GM19468 (cell line): Measurements from ENCODE around the gene GRID2.
"Not testable (repeated sequence)": the region's sequence is repeated elsewhere in the genome, so short reads cannot be mapped to it uniquely, and the experiment has no call there.

Source experiments
- ATAC-seq: cut with Tn5 transposase; IDR thresholded peaks from one replicate; pipeline ENCODE4 v1.9.1; 2021; ENCODE audit warnings: mild to moderate bottlenecking, moderate library complexity, moderate number of reproducible peaks; ENCODE audit not compliant: unreplicated experiment; ENCODE audit errors: extremely low read depth

Gene GRID2

DNA sequence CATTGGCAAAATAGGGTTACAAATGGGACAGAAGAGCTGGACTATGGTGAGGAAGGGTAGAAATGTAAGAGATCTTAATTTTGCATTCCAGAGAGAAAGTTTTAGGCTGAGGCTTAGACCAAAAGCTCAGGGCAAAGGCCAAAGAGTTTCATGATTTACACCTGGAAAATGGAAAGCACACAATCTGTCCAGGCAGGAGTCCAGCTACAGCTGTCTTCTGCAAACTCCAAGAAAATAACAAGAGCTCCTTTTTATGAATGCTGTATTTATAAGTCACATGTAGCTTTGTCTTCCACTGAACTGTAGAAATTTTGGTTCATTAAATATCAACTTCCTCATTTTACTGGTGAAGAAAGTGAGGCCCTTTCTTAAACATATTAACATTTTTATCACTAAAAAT is 1236.8 kb downstream of the GRID2 start:
- no peak for ATAC-seq

DNA sequence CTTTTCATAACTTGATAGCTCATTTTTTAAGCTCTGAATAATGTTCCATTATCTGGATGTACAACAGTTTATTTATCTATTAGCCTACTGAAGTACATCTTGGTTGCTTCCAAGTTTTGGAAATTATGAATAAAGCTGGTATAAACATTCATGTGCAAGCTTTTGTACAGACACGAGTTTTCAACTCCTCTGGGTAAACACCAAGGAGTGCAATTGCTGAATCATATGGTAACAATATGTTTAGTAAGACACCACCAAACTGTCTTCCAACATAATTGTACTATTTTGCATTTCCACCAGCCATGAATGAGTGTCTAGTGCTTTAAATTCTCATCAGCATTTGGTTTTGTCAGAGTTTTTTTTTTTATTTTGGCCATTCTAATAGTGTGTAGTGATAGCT is 1258.1 kb downstream of the GRID2 start:
- no peak for ATAC-seq

DNA sequence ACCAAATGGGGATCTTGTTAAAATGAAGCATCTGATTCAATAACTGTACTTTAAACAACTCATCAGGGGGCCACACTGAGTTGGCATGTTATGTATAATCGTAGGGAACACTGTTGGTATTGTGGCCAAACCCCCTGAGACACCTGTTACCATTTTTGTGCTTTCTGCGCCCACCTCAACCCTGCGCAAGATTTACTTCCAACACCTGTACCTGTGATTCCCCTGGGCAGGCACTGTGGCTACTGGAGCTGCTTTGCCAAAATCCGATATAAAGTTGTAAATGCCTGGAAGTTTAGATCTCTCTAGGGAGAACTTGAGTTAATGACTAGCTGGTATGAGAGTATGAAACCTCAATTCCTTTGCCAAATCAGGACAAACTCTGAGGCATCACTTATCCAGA is 1265.0 kb downstream of the GRID2 start:
- ATAC-seq = no peak

DNA sequence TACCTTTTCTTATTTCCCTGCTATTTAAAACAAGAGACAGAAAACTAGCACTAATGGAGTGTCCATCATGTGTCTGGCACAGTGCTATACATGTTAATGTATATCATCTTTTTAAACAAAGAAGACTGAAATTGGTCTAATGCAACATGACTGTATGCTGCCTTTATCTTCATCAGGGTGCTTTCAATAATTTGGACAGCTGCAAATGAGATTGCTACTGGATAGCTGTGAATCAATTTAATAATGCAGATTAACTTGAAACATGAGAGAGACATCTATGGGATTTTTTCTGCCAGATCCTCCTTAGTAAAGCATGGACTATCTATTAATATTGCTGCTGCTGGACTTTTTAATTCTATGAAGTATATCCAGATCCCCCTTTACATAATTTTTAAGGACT is 1269.5 kb downstream of the GRID2 start:
- no peak for ATAC-seq

DNA sequence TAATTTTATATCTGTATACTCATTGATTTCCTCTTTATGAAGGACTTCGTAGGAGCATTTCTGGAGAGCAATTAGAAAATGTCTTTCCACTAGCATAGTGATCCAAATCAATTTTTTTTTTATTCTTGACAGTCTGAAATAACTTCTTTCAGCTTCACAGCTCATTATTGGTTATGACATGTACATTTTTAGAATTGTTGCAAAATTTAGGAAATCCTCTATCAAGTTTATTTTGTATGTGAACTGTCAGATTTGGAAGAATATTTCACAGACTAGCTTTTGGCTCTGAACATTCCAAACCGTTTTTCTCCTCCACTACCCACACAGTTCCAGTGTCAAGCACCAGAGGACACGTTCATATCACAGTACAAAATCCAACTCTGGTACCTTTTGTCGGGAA is 1275.2 kb downstream of the GRID2 start:
- ATAC-seq = no peak

DNA sequence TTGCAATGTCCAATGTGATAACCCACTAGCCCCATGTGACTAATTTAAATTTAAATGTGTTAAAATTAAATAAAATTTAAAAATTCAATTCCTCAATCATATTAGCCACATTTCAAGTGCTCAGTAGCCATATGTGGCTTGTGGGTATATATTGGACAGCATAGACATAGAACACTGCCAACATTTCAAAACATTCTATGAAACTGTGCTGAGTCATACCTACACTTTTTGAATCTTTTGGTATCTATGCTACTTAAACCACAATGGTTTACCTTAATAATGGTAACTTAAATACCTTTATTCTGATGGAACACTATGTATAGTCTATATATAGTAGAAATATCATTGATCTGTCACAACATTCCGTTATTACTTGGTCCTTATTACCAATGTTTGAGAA is 1301.4 kb downstream of the GRID2 start:
- no peak for ATAC-seq

DNA sequence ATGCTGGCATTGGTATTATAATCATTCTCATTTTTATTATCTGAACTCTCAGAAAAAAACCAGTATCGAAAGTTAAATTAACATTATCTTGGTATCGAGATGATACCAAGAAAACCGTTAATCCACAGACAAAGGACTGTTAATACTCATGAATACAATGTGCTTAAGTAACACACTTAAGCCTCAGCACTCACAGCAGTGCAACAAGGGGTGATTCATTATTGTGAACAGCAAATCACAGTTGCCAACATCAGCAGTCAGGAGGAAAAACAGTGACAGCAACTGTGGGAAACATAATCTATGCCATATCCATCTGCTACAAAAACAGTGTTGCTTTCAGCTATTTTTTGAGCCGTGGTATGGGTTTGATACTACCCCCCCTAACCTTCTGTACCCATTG is 1313.8 kb downstream of the GRID2 start:
- no peak for ATAC-seq

DNA sequence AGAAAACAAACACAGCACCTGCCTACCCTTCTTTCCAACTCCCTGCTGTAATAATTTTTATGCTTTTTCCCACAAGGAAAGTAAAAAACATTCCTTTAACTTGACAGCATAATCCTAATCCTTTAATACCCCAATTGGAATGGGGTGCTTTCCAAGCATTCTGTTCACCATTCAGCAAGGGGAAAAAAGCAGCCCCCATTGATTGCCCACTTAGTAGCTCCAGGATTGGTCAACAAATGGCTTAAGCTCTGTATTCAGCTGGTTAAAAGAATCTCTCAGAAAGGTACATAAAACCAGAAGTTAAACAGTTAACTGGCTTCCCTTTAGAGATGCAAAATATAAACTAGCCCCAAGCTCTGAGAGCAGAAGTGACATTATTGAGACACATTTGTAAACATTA is 1330.0 kb downstream of the GRID2 start:
- ATAC-seq = no peak

DNA sequence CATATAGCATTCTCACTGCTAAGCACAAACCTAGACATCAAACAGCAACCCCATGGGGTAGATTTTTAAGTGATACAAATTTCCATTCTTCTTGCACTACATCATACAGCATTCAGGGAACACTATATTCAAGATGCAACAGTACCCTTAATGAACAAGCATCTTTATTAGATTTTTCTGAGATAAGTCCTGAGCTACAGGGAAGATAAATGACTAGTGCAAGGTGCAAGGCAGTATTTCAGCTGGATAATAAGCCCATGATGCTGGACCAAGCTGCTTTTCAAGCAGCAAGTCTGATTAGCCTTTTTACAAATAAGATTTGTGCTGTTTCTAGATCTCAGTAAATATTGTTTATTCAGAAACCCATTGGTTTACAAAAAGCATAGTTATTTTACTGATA is 1332.2 kb downstream of the GRID2 start:
- no peak for ATAC-seq

DNA sequence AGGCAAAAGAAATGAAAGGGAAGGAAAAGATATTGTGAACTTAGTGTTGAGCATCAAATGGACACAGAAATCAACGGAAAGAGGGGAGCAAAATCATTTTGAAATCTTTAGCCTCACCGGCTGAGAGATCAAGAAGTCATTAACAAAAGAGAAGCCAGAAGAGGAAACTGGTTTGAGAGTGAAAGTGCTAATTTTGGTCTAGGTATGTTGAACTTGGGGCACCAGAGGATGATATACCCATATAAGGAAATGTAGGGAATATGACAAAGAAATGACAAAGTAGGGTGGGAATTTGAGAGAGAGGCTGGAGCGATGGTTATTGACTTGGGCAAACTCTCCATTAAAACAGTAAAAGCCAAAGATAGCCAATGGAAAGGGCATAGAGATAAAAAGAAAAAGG is 1341.4 kb downstream of the GRID2 start:
- ATAC-seq = no peak

DNA sequence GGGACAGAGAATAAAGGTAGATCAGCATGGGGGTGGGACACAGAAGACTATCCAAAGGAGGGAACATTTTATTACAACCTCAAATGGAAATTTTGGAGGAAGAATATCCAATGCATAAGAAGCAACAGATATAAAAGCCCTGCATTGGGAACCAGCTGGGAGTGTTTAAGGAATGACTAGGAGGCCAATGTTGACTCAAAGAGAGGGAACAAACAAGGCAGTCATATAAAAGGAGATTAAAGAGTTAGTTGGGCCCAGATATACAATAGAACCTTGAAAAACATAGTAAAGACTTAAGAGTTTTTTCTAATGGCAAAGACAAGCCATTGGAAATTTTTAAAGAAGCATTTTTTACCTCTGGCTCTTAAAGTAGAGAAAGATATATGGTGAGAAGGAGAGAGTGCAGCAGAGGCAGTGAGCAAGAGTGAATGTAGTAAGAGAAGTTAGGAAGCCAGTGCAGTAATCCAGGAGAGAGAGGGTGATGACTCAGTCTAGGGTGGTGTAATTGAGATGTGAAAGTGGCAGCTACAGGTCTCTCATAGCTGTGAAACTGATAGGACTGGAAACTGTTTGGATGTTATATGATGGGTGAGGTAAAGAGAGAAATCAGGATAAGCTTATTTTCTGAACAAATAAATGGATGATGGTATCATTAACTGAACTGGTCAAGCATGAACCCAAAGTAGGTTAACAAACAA is 1342.6 kb downstream of the GRID2 start:
- ATAC-seq = no peak

DNA sequence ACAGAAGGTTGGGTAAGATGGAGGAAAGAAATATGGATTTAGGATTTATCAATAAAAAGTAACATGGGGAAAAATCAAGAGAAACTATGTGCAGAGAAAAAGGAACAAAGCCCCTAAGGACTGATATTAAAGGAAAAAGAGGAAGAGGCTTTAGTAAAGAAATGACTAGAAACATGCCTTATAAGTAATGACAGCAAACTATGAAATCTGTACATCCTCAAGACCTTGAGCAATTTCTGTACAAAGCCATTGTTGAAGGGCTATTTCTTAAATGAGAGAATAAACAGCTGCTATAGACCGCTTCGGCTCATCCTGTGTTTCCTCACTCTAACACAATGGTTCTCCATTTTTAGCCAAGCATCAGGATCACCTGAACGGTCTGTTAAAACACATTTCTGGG is 1344.5 kb downstream of the GRID2 start:
- ATAC-seq = no peak

DNA sequence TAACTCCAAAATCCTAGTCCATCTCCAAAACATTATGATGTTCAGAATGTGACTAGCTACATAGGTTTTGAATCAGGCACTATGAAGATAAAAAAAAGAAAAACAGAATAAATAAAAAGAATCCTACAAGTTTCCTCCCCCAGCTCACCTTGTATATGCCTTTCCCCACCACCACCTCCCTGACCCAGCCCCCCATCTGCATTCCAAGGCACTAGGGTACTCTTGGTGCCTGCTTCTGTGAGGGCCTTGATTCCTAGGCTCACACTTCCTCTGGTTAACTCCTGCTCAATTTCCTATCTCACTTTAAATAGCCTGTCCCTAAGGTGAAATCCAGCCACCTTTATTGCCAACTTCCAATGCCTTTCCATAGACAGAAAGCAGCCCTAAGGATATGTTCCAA is 1346.1 kb downstream of the GRID2 start:
- ATAC-seq = no peak

DNA sequence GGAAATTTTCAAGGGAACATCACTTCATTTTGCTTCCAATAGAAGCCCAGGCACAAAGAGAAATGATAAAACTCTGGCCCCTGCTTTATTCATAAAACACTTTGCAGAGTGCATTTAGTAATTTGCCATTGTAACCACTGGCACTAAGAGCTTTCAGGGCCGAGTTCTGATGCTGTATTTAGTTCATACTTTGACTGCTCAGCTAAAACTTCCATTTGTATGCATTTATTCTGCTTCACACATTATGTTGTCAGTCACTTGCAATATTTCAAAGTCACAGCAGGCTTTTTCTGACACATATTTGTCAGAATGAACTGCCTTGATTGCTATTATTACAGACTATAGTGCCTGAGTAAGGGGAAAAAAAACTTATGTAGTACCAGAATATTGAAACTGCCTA is 1350.4 kb downstream of the GRID2 start:
- no peak for ATAC-seq

DNA sequence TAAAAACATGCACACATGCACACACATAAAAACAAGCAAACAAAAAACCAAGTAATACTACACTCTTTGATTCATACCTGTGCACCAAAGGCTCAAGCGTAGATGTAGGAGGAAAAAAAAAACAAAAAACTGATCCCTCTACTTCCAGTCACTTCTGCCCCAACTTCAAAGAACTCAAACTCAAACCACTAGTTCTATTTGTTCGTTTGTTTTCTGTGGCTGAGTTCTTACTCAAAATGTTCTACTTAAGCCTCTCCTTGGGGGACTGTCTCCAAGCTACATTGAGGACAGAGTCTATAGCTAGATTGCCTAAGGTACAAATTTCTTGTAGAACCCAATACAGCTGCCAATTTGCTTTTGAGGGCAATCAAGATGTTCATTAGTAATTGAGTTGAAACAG is 1353.8 kb downstream of the GRID2 start:
- no peak for ATAC-seq

DNA sequence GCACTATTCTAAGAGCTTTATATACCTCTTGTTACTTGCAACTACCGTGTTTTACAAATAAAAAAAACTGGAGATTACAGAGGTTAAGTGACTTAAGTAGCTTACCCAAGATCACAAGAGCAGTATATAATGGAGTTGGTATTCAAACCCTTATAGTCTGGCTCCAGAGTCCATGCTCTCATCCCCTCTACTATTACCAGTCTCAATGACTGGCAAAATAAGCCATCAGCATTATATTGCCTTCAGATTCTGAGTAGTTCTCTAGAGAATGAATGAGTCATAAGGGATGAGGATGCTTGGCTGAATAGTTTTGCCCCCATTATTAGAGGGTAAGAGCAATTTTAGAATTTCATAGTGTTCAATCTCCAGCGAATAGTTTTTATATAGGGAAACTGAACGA is 1354.7 kb downstream of the GRID2 start:
- ATAC-seq = no peak

DNA sequence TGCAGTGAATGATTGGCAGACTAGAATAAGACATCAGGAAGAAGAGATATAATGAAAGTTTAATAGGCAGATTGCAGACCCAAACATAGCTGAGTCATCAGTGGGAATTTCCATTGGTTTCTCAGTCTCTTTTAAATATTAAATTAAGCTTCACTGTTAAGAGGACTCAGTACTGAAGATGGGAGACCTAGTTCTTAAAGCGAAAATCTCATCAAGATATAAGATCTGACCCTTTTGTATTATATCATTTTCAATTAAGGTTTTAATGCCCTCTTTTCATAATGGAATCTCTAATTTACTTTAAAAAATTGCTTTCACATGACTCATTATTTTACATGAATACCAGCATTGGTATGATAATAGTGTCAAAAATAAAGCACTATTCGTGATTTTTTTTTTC is 1355.9 kb downstream of the GRID2 start:
- no peak for ATAC-seq

DNA sequence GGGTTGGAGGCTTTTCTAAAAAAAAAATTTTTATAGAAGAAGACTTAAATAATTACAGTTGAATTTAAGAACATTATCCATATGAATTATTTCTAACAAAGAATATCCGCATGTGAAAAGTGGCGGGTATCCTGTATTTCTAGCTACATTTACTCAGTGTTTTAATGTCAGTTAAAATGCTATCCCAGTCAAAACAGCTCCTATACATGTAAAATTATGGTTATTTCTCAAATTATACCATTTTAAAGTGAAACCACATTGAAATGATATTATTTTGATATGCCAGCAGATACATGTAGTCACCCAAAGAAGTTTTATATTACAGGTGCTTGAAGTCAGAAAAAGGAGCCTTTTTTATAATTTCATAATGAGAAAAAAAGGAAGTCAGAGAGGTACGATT is 1356.3 kb downstream of the GRID2 start:
- no peak for ATAC-seq

DNA sequence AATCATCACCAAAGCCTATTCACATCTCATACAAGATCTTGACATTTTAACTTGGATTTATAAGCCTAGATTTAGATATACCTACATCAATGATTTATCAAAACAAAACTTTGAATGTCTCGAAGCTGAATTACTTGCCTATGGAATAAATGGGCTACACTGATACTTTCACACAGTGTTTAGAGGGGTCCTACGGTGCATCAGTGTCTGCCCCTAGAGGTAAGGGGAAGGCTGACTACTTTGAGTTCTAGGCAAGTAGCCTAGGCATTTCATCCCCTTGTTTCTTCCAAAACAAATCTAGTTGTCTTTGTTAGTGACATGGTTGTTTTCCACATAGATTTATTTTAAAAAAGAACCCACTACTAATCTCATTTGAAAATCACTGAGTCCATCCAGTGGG is 1366.7 kb downstream of the GRID2 start:
- no peak for ATAC-seq

DNA sequence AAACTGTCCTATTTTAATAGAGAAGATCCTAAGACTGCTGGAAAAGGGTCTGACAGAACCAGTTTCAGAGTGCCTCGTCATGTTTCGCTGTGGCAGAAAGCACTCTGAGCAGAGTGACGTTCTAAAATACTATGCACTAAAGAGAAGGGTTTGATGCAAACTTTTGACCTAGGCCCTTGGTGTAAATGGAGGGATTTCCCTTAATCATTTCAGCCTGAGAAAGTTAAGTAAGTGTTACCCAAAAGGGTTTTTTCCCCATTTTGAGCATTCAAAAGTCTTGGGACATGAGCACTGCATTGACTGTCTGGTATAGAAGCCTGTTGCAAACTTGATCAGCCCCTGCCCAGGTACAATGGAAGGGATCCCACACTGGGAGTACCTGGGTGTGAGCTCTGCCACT is 1367.3 kb downstream of the GRID2 start:
- no peak for ATAC-seq

DNA sequence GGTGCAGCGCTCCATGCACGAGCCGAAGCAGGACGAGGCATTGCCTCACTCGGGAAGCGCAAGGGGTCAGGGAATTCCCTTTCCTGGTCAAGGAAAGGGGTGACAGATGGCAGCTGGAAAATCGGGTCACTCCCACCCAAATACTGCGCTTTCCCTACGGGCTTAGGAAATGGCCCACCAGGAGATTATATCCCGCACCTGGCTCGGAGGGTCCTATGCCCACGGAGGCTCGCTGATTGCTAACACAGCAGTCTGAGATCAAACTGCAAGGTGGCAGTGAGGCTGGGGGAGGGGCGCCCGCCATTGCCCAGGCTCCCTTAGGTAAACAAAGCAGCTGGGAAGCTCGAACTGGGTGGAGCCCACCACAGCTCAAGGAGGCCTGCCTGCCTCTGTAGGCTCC is 1373.2 kb downstream of the GRID2 start:
- not testable (repeated sequence) for ATAC-seq

DNA sequence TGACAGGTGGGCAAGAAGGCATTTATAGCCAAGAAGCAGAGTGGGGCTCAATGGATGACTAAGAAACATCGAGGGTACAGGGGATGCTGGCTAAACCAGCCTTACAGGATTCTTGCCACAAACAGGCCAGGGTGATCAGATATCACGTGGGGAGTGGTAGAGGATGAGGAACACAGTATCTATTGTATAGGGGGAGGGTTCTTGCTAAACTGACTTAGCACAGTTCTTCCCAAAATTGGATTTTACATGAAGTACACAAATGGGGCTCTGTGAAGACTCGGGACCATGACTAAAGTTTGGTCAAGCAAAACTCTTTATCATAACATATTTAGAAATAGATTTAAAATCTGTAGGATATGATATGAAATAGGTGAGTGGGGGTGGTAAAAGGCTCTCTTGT is 1380.8 kb downstream of the GRID2 start:
- ATAC-seq = no peak

DNA sequence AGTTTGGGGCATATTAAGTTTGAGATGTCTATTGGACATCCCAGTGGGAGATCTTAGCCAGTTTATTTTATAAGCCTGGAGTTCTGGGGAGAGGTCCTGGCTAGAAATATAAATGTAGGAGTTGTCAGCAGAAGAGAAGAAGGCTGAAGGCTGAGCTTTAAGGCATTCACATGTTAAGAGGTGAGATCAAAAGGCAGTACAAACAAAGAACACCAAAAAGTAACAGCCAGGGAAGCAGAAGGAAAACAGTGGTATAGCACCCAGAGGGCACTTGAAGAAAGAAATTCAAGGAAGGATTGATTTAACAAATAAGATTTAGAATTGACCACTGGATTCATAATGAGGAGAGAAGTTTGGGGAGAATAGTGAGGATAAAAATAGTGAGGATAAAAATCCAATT is 1383.5 kb downstream of the GRID2 start:
- ATAC-seq = no peak
